ENCODE results near the gene PIK3CA. TPM values are rescaled to one million over a fixed set of nuclear protein-coding genes. Genes with fewer than 3 reads are reported as not detected.
"Not testable (repeated sequence)": the region's sequence is repeated elsewhere in the genome, so short reads cannot be mapped to it uniquely, and the experiment has no call there.

PIK3CA gene
- total and polyA plus RNA-seq, 2 donors = 14.1 to 27.3 TPM

DNA sequence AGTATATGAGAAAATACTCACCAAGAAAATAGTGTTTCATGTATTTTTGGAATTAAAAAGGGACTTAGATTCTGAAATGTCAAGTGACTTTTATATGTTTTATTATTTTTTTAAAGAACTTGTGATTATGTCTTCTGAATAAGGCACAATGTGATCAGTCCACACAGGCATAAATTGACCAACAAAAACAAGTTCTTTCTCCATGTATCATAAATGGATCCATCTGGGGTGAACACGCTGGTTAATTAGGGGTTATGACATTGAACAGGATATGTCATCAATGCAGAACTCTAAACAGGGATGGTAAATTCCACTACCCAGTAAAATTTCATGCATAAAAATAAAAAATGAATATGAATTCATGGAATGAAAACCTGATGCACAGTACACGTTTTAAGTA is 31.3 kb upstream of the PIK3CA start:
- Histone ChIP-seq H3K9me3 (ENCODE audit: control insufficient read depth in 2 of 2, insufficient read depth in 1 of 2, low read length in 1 of 2) (no peaks in the 10 kb centered on the region), H3K4me1 (ENCODE audit: control insufficient read depth in 2 of 2, insufficient read depth in 2 of 2, low read length in 2 of 2) (no peaks in the 10 kb centered on the region), H3K4me3 (ENCODE audit: low read length in 2 of 2) (no peak overlapping the region), H3K27ac (ENCODE audit: low read depth in 1 of 2, low read length in 1 of 2) (no peak overlapping the region), H3K27me3 (ENCODE audit: control insufficient read depth in 2 of 2, insufficient read depth in 1 of 2, low read length in 1 of 2) (no peaks in the 10 kb centered on the region), H3K36me3 (ENCODE audit: control insufficient read depth in 2 of 2, insufficient read depth in 2 of 2, low read length in 1 of 2) (no peaks in the 10 kb centered on the region)
- WGBS = 90% methylated on average over 2 of the region's 2 CpGs
- no peak for DNase-seq (ENCODE audit: low read depth in 6 of 9, low spot score in 9 of 9)

DNA sequence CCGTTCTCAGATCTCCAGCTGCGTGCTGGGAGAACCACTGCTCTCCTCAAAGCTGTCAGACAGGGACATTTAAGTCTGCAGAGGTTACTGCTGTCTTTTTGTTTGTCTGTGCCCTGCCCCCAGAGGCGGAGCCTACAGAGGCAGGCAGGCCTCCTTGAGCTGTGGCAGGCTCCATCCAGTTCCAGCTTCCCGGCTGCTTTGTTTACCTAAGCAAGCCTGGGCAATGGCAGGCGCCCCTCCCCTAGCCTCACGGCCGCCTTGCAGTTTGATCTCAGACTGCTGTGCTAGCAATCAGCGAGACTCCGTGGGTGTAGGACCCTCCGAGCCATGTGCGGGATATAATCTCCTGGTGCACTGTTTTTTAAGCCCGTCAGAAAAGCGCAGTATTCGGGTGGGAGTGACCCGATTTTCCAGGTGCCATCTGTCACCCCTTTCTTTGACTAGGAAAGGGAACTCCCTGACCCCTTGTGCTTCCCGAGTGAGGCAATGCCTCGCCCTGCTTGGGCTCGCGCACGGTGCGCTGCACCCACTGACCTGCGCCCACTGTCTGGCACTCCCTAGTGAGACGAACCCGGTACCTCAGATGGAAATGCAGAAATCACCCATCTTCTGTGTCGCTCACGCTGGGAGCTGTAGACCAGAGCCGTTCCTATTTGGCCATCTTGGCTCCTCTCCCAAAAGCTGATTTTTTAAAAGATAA is 15.8 kb upstream of the PIK3CA start:
- H3K9me3 ChIP-seq (ENCODE audit: control insufficient read depth in 2 of 2, insufficient read depth in 1 of 2, low read length in 1 of 2); H3K27ac ChIP-seq (ENCODE audit: low read depth in 1 of 2, low read length in 1 of 2); H3K36me3 ChIP-seq (ENCODE audit: control insufficient read depth in 2 of 2, insufficient read depth in 2 of 2, low read length in 1 of 2); H3K4me3 ChIP-seq (ENCODE audit: low read length in 2 of 2); H3K27me3 ChIP-seq (ENCODE audit: control insufficient read depth in 2 of 2, insufficient read depth in 1 of 2, low read length in 1 of 2); H3K4me1 ChIP-seq (ENCODE audit: control insufficient read depth in 2 of 2, insufficient read depth in 2 of 2, low read length in 2 of 2); DNase-seq (ENCODE audit: low read depth in 6 of 9, low spot score in 9 of 9): not testable (repeated sequence)
- WGBS = 98% methylated on average over 24 of the region's 27 CpGs

DNA sequence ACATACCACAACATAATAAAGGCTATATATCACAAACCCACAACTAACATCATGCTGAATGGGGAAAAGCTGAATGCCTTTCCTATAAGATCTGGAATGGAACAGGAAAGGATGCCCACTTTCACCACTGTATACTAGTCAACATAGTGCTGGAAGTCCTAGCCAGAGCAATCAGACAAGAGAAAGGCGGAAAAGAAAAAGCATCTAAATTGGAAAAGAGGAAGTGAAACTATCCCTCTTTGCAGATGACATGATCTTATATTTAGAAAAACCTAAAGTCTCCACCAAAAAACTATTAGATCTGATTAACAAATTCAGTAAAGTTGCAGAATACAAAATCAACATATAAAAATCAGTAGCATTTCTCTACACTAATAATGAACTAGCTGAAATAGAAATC is 14.6 kb upstream of the PIK3CA start:
- Histone ChIP-seq H3K27ac (ENCODE audit: low read depth in 1 of 2, low read length in 1 of 2) (no peak overlapping the region), H3K4me3 (ENCODE audit: low read length in 2 of 2) (no peak overlapping the region), H3K4me1 (ENCODE audit: control insufficient read depth in 2 of 2, insufficient read depth in 2 of 2, low read length in 2 of 2) (no peaks in the 10 kb centered on the region), H3K9me3 (ENCODE audit: control insufficient read depth in 2 of 2, insufficient read depth in 1 of 2, low read length in 1 of 2) (no peaks in the 10 kb centered on the region), H3K36me3 (ENCODE audit: control insufficient read depth in 2 of 2, insufficient read depth in 2 of 2, low read length in 1 of 2) (no peaks in the 10 kb centered on the region), H3K27me3 (ENCODE audit: control insufficient read depth in 2 of 2, insufficient read depth in 1 of 2, low read length in 1 of 2) (no peaks in the 10 kb centered on the region)
- no peak for DNase-seq (ENCODE audit: low read depth in 6 of 9, low spot score in 9 of 9)
- WGBS = 74% methylated on average over 1 of the region's 1 CpG

DNA sequence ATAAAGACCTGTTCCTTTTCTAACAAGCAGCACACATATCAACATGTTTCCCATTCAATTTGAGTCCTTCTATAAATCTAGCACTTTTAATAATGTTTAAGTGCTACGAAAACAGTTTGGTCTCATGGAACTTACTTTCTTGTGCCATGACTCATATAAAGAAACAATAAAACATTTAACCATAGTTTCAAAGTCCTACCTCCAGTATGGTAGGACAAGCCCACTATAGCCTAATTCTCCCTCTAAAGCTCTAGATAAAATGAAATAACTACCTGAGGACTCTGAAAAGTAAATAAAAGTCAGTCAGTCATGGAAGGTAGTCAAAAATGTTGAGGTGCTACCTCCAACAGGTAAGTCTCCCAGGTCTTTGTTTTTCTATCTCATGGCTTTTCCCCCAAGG is 12.0 kb upstream of the PIK3CA start:
- H3K36me3 ChIP-seq (ENCODE audit: control insufficient read depth in 2 of 2, insufficient read depth in 2 of 2, low read length in 1 of 2) = no peaks in the 10 kb centered on the region
- no peaks in the 10 kb centered on the region for H3K9me3 ChIP-seq (ENCODE audit: control insufficient read depth in 2 of 2, insufficient read depth in 1 of 2, low read length in 1 of 2)
- no peak overlapping the region for H3K4me3 ChIP-seq (ENCODE audit: low read length in 2 of 2)
- H3K27me3 ChIP-seq (ENCODE audit: control insufficient read depth in 2 of 2, insufficient read depth in 1 of 2, low read length in 1 of 2) = no peaks in the 10 kb centered on the region
- WGBS = 97% methylated on average over 1 of the region's 1 CpG
- no peaks in the 10 kb centered on the region for H3K4me1 ChIP-seq (ENCODE audit: control insufficient read depth in 2 of 2, insufficient read depth in 2 of 2, low read length in 2 of 2)
- H3K27ac ChIP-seq (ENCODE audit: low read depth in 1 of 2, low read length in 1 of 2) = no peak overlapping the region
- no peak for DNase-seq (ENCODE audit: low read depth in 6 of 9, low spot score in 9 of 9)

DNA sequence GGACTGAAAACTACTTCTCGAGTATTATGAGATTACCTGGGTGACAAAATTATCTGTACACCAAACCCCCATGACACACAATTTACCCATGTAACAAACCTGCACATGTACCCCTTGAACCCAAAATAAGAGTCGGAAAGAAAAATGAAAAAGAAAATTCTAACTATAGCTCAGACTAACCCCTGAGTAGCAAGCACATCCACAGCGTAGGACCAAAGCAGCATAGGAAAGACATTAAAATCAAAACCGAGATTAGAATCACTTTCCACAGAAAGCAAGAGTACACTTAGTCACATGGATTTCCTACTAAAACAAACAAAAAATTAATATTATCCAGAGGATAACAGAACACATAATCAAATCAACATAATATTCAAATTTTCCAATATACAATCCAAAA is 6.3 kb upstream of the PIK3CA start:
- H3K4me1 ChIP-seq (ENCODE audit: control insufficient read depth in 2 of 2, insufficient read depth in 2 of 2, low read length in 2 of 2) = peaks cover 0 to under 1% of the 10 kb centered on the region in 2 donors
- DNase-seq (ENCODE audit: low read depth in 6 of 9, low spot score in 9 of 9) = no peak
- no peak overlapping the region for H3K27ac ChIP-seq (ENCODE audit: low read depth in 1 of 2, low read length in 1 of 2)
- no peak overlapping the region for H3K4me3 ChIP-seq (ENCODE audit: low read length in 2 of 2)
- H3K9me3 ChIP-seq (ENCODE audit: control insufficient read depth in 2 of 2, insufficient read depth in 1 of 2, low read length in 1 of 2) = no peaks in the 10 kb centered on the region
- H3K27me3 ChIP-seq (ENCODE audit: control insufficient read depth in 2 of 2, insufficient read depth in 1 of 2, low read length in 1 of 2) = no peaks in the 10 kb centered on the region
- no peaks in the 10 kb centered on the region for H3K36me3 ChIP-seq (ENCODE audit: control insufficient read depth in 2 of 2, insufficient read depth in 2 of 2, low read length in 1 of 2)
- WGBS = 94% methylated on average over 4 of the region's 4 CpGs

DNA sequence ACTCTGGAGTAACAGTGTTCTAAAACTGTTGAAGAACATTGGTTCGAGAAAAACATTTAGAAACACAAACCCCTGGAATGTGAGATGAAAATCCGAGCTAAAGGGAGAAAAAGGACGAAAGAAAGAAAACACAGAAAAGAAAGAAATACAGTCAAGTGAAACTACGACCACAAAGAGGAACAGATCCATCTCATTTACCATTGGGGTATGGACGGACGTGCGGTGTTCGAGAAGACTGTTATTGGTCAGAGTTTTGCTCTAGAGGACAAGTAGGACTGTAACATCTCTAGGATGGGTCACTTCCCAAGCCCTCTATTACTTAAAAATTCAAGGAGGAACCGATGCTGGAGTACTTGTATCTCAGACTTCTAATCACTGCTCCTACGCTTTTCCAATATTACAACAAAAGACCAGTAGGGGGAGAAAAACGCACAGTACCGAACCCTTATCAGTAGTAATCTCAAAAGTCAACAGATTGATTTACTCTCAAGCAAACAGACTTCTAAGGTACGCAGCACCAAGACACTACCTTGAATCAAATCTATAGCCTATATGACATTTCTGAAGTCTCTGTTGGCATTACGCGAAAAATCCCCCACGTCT is 1.1 kb upstream of the PIK3CA start:
- no peaks in the 10 kb centered on the region for H3K27me3 ChIP-seq (ENCODE audit: control insufficient read depth in 2 of 2, insufficient read depth in 1 of 2, low read length in 1 of 2)
- no peaks in the 10 kb centered on the region for H3K9me3 ChIP-seq (ENCODE audit: control insufficient read depth in 2 of 2, insufficient read depth in 1 of 2, low read length in 1 of 2)
- peaks cover 8 to 9% of the 10 kb centered on the region in 2 donors for H3K4me1 ChIP-seq (ENCODE audit: control insufficient read depth in 2 of 2, insufficient read depth in 2 of 2, low read length in 2 of 2)
- no peaks in the 10 kb centered on the region for H3K36me3 ChIP-seq (ENCODE audit: control insufficient read depth in 2 of 2, insufficient read depth in 2 of 2, low read length in 1 of 2)
- DNase-seq (ENCODE audit: low read depth in 6 of 9, low spot score in 9 of 9) = peak; percentile 61 to 90 (median 75)
- H3K27ac ChIP-seq (ENCODE audit: low read depth in 1 of 2, low read length in 1 of 2) = peak overlapping the region; percentile 99
- peak overlapping the region; percentile 75 to 79 for H3K4me3 ChIP-seq (ENCODE audit: low read length in 2 of 2)
- WGBS = 5% methylated on average over 16 of the region's 16 CpGs

DNA sequence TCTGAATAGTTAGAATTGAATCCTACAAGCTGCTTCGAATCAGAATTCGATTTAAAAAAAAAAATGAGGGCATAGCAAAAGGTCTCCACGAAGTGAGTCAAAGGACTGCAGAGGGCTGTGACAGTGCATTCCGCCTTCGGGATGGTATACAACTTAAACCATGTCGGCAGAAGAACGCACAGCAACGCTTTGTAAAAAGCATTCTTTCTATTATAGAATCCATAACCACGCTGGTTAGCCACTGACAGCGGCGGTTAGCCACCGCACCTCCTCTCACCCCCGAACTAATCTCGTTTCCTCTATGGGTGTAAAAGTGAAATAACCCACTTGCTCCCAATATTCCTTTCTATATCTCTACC is 664 bp upstream of the PIK3CA start:
- peak in 3 of 9 donors; percentile 53 to 59 (median 58) for DNase-seq (ENCODE audit: low read depth in 6 of 9, low spot score in 9 of 9)
- H3K9me3 ChIP-seq (ENCODE audit: control insufficient read depth in 2 of 2, insufficient read depth in 1 of 2, low read length in 1 of 2) = no peaks in the 10 kb centered on the region
- WGBS = under 1% methylated on average over 14 of the region's 14 CpGs
- H3K36me3 ChIP-seq (ENCODE audit: control insufficient read depth in 2 of 2, insufficient read depth in 2 of 2, low read length in 1 of 2) = no peaks in the 10 kb centered on the region
- H3K4me3 ChIP-seq (ENCODE audit: low read length in 2 of 2) = peak overlapping the region; percentile 75 to 79
- H3K4me1 ChIP-seq (ENCODE audit: control insufficient read depth in 2 of 2, insufficient read depth in 2 of 2, low read length in 2 of 2) = peaks cover 8 to 9% of the 10 kb centered on the region in 2 donors
- peak overlapping the region; percentile 99 for H3K27ac ChIP-seq (ENCODE audit: low read depth in 1 of 2, low read length in 1 of 2)
- no peaks in the 10 kb centered on the region for H3K27me3 ChIP-seq (ENCODE audit: control insufficient read depth in 2 of 2, insufficient read depth in 1 of 2, low read length in 1 of 2)

DNA sequence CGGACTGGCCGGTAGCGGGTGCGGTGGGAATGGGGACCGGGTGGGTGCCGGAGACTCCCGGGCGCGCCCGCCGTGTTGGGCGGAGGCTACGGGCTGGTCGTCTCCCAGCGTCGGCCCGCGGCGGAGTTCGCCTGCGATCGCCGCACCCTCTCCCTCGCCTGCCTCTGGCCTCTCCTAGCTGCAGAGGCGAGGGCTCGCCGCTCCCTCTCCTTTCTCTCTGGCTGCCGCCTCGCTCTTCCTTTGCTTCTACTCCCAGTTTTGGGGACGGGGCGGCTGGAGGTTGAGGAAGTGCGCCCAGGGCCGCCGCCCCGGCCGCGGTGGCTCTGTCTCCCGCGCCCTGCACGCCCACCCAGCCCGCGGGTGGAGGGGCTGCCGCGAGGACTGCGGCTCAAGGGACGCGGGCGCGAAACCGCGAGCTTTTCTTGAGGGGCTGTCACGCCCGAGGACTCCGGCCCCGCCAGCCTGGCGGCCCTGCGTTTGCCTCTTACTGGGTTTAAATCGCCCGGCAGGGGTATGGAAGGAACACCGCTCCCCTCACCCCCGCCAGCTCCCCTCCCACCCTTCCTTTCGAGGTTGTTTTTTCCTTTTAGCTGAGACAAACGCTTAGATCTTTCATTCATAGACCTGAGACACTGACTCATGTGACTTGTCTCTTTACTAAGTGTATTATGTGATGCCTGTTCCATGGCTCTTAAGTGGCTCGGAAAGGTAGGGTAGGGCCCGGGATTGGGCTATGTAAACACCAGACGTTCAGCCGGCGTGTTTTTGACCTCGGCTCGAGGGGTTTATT is 654 bp downstream of the PIK3CA start:
- Histone ChIP-seq H3K4me3 (ENCODE audit: low read length in 2 of 2) (peak overlapping the region; percentile 75 to 79), H3K36me3 (ENCODE audit: control insufficient read depth in 2 of 2, insufficient read depth in 2 of 2, low read length in 1 of 2) (no peaks in the 10 kb centered on the region), H3K27me3 (ENCODE audit: control insufficient read depth in 2 of 2, insufficient read depth in 1 of 2, low read length in 1 of 2) (no peaks in the 10 kb centered on the region), H3K4me1 (ENCODE audit: control insufficient read depth in 2 of 2, insufficient read depth in 2 of 2, low read length in 2 of 2) (peaks cover 8 to 9% of the 10 kb centered on the region in 2 donors), H3K27ac (ENCODE audit: low read depth in 1 of 2, low read length in 1 of 2) (peak overlapping the region; percentile 94 to 99), H3K9me3 (ENCODE audit: control insufficient read depth in 2 of 2, insufficient read depth in 1 of 2, low read length in 1 of 2) (no peaks in the 10 kb centered on the region)
- under 1% methylated on average over 70 of the region's 70 CpGs for WGBS
- peak in 8 of 9 donors; percentile 39 to 87 (median 64) for DNase-seq (ENCODE audit: low read depth in 6 of 9, low spot score in 9 of 9)

DNA sequence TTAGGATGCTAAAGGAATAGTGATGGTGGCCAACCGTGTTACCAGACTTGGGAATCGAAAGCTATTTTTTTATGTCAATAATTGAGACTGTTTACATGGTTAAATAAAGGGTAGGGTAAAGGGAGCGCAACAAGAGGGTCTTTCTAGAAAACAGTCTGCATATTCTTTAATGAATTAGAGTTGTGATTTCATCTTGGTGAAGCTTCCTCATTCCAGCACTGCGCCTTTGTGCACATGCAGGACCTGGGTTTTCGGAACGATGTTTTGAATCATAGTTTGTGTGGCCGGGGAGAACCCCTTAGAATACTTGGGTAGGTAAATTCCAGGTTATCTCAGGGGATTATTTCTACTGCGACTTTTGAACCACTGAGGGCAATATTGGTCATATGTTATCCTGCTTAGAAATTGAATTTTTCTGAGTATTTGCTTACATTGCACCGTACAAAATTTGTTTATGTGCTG is 1.3 kb downstream of the PIK3CA start:
- Histone ChIP-seq H3K27ac (ENCODE audit: low read depth in 1 of 2, low read length in 1 of 2) (peak overlapping the region; percentile 10 to 94), H3K9me3 (ENCODE audit: control insufficient read depth in 2 of 2, insufficient read depth in 1 of 2, low read length in 1 of 2) (no peaks in the 10 kb centered on the region), H3K4me3 (ENCODE audit: low read length in 2 of 2) (peak overlapping the region; percentile 75 to 79), H3K36me3 (ENCODE audit: control insufficient read depth in 2 of 2, insufficient read depth in 2 of 2, low read length in 1 of 2) (no peaks in the 10 kb centered on the region), H3K4me1 (ENCODE audit: control insufficient read depth in 2 of 2, insufficient read depth in 2 of 2, low read length in 2 of 2) (peaks cover 8 to 9% of the 10 kb centered on the region in 2 donors), H3K27me3 (ENCODE audit: control insufficient read depth in 2 of 2, insufficient read depth in 1 of 2, low read length in 1 of 2) (no peaks in the 10 kb centered on the region)
- 3% methylated on average over 9 of the region's 9 CpGs for WGBS
- peak in 4 of 9 donors; percentile 9 to 51 (median 14) for DNase-seq (ENCODE audit: low read depth in 6 of 9, low spot score in 9 of 9)
